Skeletal muscle tissue (tissue), 4 donors: Measurements from ENCODE around the gene PLA2G6. TPM values are rescaled to one million over a fixed set of nuclear protein-coding genes. Genes with fewer than 3 reads are reported as not detected.

Source experiments
- H3K27ac ChIP-seq: one replicate; pipeline ENCODE4 v1.7.0; 2013; ENCODE audit warnings: mild to moderate bottlenecking, low read depth, low read length, inconsistent platforms
- H3K27me3 ChIP-seq, 3 donors: one replicate each; pipeline ENCODE4 v1.7.0; 2013; ENCODE audit warnings: low read length in 3 of 3; ENCODE audit not compliant: control insufficient read depth in 3 of 3, insufficient read depth in 3 of 3
- H3K36me3 ChIP-seq, 3 donors: one replicate each; pipeline ENCODE4 v1.7.0; 2013; ENCODE audit warnings: low read length in 3 of 3; ENCODE audit not compliant: control insufficient read depth in 3 of 3, insufficient read depth in 3 of 3
- H3K4me1 ChIP-seq, 3 donors: one replicate each; pipeline ENCODE4 v1.7.0; 2013; ENCODE audit warnings: low read length in 3 of 3, mild to moderate bottlenecking in 3 of 3; ENCODE audit not compliant: control insufficient read depth in 3 of 3, insufficient read depth in 3 of 3
- H3K4me3 ChIP-seq, 3 donors: one replicate each; pipeline ENCODE4 v1.7.0; 2013; ENCODE audit warnings: low read length in 3 of 3
- H3K9ac ChIP-seq, 3 donors: one replicate each; pipeline ENCODE4 v1.7.0; 2013; ENCODE audit warnings: low read length in 3 of 3, mild to moderate bottlenecking in 3 of 3, moderate library complexity in 2 of 3, low read depth in 1 of 3
- H3K9me3 ChIP-seq, 3 donors: one replicate each; pipeline ENCODE4 v1.7.0; 2013; ENCODE audit warnings: low read length in 3 of 3; ENCODE audit not compliant: control insufficient read depth in 3 of 3
- total RNA-seq: library from RNA; depleted of rRNA; stranded (reverse); fragments of >200 nt; gene quantifications from one replicate; pipeline ENCODE4 v1.2.3, GENCODE V29; 2014
- donor health status: Osteomylitis.

Gene PLA2G6, protein sequence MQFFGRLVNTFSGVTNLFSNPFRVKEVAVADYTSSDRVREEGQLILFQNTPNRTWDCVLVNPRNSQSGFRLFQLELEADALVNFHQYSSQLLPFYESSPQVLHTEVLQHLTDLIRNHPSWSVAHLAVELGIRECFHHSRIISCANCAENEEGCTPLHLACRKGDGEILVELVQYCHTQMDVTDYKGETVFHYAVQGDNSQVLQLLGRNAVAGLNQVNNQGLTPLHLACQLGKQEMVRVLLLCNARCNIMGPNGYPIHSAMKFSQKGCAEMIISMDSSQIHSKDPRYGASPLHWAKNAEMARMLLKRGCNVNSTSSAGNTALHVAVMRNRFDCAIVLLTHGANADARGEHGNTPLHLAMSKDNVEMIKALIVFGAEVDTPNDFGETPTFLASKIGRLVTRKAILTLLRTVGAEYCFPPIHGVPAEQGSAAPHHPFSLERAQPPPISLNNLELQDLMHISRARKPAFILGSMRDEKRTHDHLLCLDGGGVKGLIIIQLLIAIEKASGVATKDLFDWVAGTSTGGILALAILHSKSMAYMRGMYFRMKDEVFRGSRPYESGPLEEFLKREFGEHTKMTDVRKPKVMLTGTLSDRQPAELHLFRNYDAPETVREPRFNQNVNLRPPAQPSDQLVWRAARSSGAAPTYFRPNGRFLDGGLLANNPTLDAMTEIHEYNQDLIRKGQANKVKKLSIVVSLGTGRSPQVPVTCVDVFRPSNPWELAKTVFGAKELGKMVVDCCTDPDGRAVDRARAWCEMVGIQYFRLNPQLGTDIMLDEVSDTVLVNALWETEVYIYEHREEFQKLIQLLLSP
- 14.1 TPM for total RNA-seq

GRCh38 chr22:38181453-38182200 lies at the start of gene PLA2G6:
Gene PLA2G6 (minus strand): TSS chr22:38181830. CDS start chr22:38169426, 12,404 bp downstream.
- no peaks in the 10 kb centered on the region for H3K27me3 ChIP-seq
- peak within 1 kb of the TSS; percentile 84 to 93 (median 91) for H3K4me3 ChIP-seq
- peak within 1 kb of the TSS; percentile 95 to 98 (median 97) for H3K9ac ChIP-seq
- H3K9me3 ChIP-seq: no peaks in the 10 kb centered on the region
- H3K36me3 ChIP-seq: no peaks in the 10 kb centered on the region
- H3K4me1 ChIP-seq: peaks cover 30 to 42% (median 35%) of the 10 kb centered on the region in 3 donors
- peak within 1 kb of the TSS; percentile 100 for H3K27ac ChIP-seq

- Histone ChIP-seq H3K27me3 (no peaks in the 10 kb centered on the region), H3K4me3 (no peak overlapping the region), H3K4me1 (peaks cover 27 to 55% (median 49%) of the 10 kb centered on the region in 3 donors), H3K9ac (no peak overlapping the region), H3K36me3 (peaks cover 48 to 68% (median 56%) of the 10 kb centered on the region in 3 donors), H3K9me3 (no peaks in the 10 kb centered on the region), H3K27ac (peak overlapping the region; percentile 19)
Measured at GRCh38 chr22:38230916-38231315, 49.3 kb upstream of the PLA2G6 start.

- Histone ChIP-seq H3K27me3 (no peaks in the 10 kb centered on the region), H3K27ac (peak overlapping the region; percentile 19), H3K9ac (no peak overlapping the region), H3K4me3 (no peak overlapping the region), H3K36me3 (peaks cover 50 to 73% (median 62%) of the 10 kb centered on the region in 3 donors), H3K4me1 (peaks cover 26 to 54% (median 48%) of the 10 kb centered on the region in 3 donors), H3K9me3 (no peaks in the 10 kb centered on the region)
Measured at GRCh38 chr22:38230108-38230825, 48.6 kb upstream of the PLA2G6 start.

DNA sequence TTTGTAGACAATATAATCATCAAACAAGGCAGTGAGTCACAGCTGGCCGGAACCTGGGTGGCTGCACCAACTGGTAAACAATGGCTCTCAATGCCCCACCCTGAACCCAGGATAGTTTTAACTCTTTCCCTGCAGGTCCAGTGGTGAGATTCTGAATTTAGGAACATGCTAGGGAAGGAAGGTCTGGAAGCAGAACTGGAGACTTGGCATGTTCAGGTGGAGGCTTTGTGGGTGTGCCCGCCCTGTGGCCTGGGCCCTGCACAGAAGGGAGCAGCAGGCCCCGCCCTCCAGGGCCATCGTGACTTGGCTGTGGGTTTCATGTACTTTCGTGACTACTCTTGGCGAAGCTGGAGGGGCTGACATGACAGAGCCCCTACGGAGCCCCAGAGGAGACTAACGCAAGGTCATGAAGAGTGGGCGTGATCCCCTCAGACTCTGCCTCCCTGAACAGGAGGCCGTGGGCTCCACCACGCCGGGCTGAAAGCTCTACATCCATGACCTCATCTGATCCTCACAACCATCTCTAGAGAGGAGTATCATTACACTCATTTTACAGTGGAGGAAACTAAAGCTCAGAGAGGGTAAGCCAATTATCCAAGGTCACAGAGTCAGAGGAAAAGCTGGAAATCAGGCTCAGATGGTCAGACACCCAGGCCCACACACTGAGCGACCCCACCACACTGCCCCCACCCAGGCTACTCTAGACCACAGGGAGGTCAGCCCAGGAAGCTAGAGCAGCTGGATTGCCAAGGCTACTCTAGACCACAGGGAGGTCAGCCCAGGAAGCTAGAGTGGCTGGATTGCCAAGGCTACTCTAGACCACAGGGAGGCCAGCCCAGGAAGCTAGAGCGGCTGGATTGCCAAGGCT lies 47.5 kb upstream of the PLA2G6 start:
- Histone ChIP-seq H3K4me3 (no peak overlapping the region), H3K36me3 (peaks cover 53 to 74% (median 68%) of the 10 kb centered on the region in 3 donors), H3K4me1 (peaks cover 18 to 43% (median 37%) of the 10 kb centered on the region in 3 donors), H3K9ac (no peak overlapping the region), H3K27me3 (no peaks in the 10 kb centered on the region), H3K27ac (peak overlapping the region; percentile 45), H3K9me3 (no peaks in the 10 kb centered on the region)

- peaks cover 55 to 77% (median 71%) of the 10 kb centered on the region in 3 donors for H3K36me3 ChIP-seq
- no peaks in the 10 kb centered on the region for H3K9me3 ChIP-seq
- peaks cover 18 to 37% (median 30%) of the 10 kb centered on the region in 3 donors for H3K4me1 ChIP-seq
- H3K9ac ChIP-seq: peak overlapping the region in 1 of 3 donors; percentile 25
- H3K4me3 ChIP-seq: no peak overlapping the region
- no peaks in the 10 kb centered on the region for H3K27me3 ChIP-seq
- peak overlapping the region; percentile 27 for H3K27ac ChIP-seq
Measured at GRCh38 chr22:38228326-38228872, 46.8 kb upstream of the PLA2G6 start.

DNA sequence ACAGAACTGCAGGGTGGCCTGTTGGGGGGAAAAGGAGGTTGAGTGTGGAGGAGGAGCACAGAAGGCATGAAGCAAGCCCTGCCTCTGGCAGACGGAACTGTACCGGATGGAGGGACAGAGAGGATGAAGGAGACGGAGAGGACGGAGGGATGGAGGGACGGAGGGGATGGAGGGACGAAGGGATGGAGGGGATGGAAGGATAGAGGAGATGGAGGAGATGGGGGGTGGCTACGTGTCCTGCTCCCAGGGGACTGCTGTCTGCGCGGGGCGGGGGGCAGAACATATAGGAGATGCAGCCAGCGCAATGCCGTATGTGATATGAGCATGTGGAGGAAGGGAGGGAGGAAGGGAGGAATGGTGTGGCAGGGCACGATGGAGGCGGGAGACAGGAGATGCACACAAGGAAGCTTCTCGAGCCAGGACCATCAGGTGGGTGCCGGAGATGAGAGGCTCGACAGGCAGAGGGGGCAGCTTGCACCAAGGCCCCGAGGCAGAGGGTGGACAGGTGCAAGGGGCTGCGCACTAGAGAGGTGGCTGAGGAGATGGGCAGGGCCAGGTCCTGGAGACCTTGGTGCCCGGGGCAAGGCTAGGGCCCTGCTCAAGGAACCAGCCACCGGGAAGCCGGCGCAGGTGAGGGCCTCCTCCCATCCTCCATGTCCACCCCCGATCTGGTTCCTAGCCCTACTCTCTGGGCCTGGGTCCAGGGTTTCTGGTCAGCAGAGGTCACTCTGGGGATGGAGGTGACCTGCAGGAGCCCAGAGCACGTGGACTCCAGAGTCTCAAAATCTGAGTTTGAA lies 45.4 kb upstream of the PLA2G6 start:
- H3K27me3 ChIP-seq: no peaks in the 10 kb centered on the region
- no peaks in the 10 kb centered on the region for H3K9me3 ChIP-seq
- H3K4me1 ChIP-seq: peaks cover 18 to 31% (median 27%) of the 10 kb centered on the region in 3 donors
- no peak overlapping the region for H3K4me3 ChIP-seq
- H3K36me3 ChIP-seq: peaks cover 58 to 68% (median 67%) of the 10 kb centered on the region in 3 donors
- H3K9ac ChIP-seq: no peak overlapping the region
- H3K27ac ChIP-seq: no peak overlapping the region

DNA sequence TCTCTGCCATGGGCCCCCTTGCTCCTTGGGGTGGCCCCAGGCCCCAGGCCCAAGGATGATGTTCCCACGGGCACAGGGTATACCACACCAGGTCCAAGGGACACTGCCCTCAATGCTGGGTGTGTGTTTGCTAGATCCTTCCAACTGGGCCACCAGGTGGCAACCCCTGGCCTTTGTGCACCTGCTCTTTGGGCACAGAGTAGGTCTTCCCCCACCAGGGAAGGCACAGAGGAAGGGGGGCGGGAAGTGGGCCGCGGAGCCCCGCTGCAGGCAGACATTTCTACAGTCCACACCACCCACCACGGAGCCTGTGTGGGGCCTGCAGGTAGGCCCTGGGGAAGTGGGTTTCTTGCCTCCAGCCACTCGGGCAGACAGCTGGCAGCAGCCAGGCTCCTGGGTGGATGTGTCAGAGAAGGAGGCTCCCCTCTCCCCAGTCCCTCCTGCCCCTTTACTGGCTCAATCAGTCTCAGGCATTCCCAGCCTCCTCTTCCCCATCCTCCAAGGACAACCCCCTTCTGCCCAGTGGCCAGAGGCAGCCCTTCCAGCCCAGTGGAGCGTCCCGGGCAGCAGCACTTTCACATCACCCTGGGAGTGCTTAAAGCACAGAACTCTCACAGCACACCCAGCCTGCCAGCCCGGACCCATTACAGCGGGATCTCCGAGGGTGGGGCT lies 41.8 kb upstream of the PLA2G6 start:
- no peaks in the 10 kb centered on the region for H3K9me3 ChIP-seq
- H3K9ac ChIP-seq: no peak overlapping the region
- H3K4me1 ChIP-seq: peaks cover 12 to 34% (median 29%) of the 10 kb centered on the region in 3 donors
- no peak overlapping the region for H3K27ac ChIP-seq
- H3K27me3 ChIP-seq: no peaks in the 10 kb centered on the region
- H3K36me3 ChIP-seq: peaks cover 55 to 58% (median 58%) of the 10 kb centered on the region in 3 donors
- H3K4me3 ChIP-seq: no peak overlapping the region

DNA sequence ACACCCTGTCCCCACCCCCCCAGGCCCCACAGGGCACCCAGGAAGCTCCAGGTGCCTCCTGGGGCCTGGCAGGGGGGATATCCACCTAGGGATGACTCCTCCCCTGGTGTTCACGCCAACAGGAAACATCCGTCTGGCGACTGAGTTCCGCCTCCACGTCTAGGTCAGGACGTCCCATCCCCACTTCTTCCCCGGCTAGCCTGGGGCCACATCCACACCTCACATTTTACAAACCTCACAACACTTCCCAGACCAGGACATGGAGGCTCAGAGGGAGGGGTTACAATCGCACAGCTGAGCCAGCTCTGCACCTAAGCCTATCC lies 41.1 kb upstream of the PLA2G6 start:
- Histone ChIP-seq H3K9me3 (no peaks in the 10 kb centered on the region), H3K27ac (no peak overlapping the region), H3K9ac (no peak overlapping the region), H3K4me1 (peaks cover 12 to 34% (median 25%) of the 10 kb centered on the region in 3 donors), H3K36me3 (peaks cover 50 to 55% (median 51%) of the 10 kb centered on the region in 3 donors), H3K27me3 (no peaks in the 10 kb centered on the region), H3K4me3 (no peak overlapping the region)
